Fibroblast of lung (primary cell): Measurements from ENCODE around the gene POMT1.

Experiments used
- EZH2 ChIP-seq: IDR thresholded peaks from 2 replicates; pipeline ENCODE4 v1.5.1; 2012; ENCODE audit warnings: low read length, control low read depth, mild to moderate bottlenecking; ENCODE audit errors: missing control alignments
- TF ChIP-seq, protein P1 (sequence below), 2 donors: IDR thresholded peaks in 1 of 2; conservative IDR thresholded peaks in 1 of 2; 1 replicate in 1 of 2; 2 replicates in 1 of 2; pipeline ENCODE4 v1.5.1; 2011 to 2012; ENCODE audit warnings: low read length in 2 of 2, control low read depth in 1 of 2, inconsistent platforms in 1 of 2, low read depth in 1 of 2, mild to moderate bottlenecking in 1 of 2

GRCh38 chr9:131567910-131568309, 65.2 kb downstream of the POMT1 start:
- TF ChIP-seq, protein P1, sequence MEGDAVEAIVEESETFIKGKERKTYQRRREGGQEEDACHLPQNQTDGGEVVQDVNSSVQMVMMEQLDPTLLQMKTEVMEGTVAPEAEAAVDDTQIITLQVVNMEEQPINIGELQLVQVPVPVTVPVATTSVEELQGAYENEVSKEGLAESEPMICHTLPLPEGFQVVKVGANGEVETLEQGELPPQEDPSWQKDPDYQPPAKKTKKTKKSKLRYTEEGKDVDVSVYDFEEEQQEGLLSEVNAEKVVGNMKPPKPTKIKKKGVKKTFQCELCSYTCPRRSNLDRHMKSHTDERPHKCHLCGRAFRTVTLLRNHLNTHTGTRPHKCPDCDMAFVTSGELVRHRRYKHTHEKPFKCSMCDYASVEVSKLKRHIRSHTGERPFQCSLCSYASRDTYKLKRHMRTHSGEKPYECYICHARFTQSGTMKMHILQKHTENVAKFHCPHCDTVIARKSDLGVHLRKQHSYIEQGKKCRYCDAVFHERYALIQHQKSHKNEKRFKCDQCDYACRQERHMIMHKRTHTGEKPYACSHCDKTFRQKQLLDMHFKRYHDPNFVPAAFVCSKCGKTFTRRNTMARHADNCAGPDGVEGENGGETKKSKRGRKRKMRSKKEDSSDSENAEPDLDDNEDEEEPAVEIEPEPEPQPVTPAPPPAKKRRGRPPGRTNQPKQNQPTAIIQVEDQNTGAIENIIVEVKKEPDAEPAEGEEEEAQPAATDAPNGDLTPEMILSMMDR (conservative IDR thresholded peaks at IDR 0.05 in 1 of 2, IDR thresholded peaks at IDR 0.05 in 1 of 2; ENCODE audit: low read depth in 1 of 2, low read length in 2 of 2): no peak
- no peak for TF ChIP-seq EZH2
